Activated T-cell treated with anti-CD3 and anti-CD28 coated beads for 24 hours (primary cell): ENCODE data around the gene MBL2.

Source experiments
- DNase-seq: peaks from one replicate; pipeline ENCODE4 v3.0.0-alpha.2; 2020; ENCODE audit warnings: low read depth

Gene MBL2

GRCh38 chr10:52740155-52740549, 32.4 kb downstream of the MBL2 start:
- DNase-seq = no peak

- DNase-seq = no peak
Observed at GRCh38 chr10:52739380-52740154, 33.0 kb downstream of the MBL2 start.

GRCh38 chr10:52738951-52739350, 33.6 kb downstream of the MBL2 start:
- no peak for DNase-seq

- no peak for DNase-seq
Observed at GRCh38 chr10:52729271-52730104, 43.1 kb downstream of the MBL2 start.

GRCh38 chr10:52720018-52720417, 52.6 kb downstream of the MBL2 start:
- no peak for DNase-seq
